HG02943 (cell line): ENCODE measurements around the gene BAZ1A.
"Not testable (repeated sequence)": the region's sequence is repeated elsewhere in the genome, so short reads cannot be mapped to it uniquely, and the experiment has no call there.

Source experiments
- ATAC-seq: cut with Tn5 transposase; IDR thresholded peaks from one replicate; pipeline ENCODE4 v1.9.1; 2021; ENCODE audit warnings: mild to moderate bottlenecking, low read depth, moderate library complexity; ENCODE audit not compliant: unreplicated experiment

The BAZ1A gene

GRCh38 chr14:34792598-34792997 is 82.6 kb downstream of the BAZ1A start:
- no peak for ATAC-seq

DNA sequence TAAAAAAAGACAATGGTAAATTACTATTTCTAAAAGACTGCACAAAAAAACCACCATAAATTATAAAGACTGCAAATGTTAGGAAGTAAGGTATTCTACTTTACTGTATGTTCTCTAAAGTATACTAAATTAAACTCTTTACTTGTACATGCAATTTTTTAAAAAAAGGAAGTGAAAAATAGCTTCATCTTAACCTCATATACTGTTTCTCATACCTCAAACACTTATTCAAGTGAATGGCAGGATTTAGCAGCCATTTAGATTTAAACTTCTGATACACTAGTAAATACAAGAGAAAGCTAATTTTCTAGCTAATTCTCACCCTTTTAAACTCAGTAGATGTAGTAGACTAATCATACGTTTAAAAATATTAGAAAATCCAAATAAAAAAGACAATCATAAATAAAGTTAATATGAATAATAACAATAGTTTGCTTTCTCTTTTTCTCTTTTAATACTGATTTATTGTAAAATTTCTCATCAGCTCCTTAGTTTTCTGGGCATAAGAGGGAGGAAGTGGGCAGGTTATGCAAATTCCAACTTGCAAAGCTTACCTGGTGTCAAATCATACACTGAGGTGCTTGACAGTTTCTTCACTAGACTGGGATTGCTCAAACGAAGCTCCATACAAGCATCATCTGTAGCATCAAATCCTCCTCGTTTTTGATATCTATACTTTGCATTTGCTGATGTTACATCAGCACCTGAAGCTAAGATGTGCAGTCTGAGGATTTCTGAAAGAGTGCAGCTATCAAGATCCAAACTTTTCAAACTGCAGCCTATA is 89.7 kb downstream of the BAZ1A start:
- no peak for ATAC-seq

DNA sequence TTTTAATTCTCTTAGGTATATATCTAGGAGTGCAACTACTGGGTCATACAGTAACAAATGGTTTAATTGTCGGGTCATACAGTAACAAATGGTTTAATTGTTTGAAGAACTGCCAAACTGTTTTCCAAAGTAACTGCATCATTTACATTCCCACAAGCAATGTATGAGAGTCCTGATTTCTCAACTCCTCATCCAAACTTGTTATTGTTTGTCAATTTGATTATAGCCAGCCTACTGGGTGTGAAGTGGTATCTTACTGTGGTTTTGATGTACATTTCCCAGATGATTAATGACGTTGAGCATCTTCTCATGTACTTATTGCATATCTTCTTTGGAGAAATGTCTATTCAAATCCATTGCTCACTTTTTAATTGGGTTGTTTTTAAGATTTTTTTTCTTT is 93.1 kb downstream of the BAZ1A start:
- no peak for ATAC-seq

DNA sequence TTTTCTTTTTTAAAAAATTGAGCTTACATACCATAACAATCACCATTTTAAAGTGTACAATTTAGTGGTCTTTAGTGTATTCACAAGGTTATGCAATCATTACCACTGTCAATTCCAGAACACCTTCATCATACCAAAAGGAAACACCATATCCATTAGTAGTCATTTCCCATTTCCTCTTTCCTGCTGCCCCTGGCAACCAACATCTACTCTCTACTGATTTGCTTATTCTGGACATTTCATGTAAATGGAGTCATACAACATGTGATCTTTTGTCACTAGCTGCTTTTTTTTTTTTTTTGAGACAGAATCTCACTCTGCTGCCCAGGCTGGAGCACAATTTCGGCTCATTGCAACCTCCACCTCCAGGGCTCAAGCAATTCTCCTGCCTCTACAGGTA is 93.9 kb downstream of the BAZ1A start:
- no peak for ATAC-seq

- no peak for ATAC-seq
These were observed 94.5 kb downstream of the BAZ1A start for GRCh38 chr14:34780646-34781045.

GRCh38 chr14:34778744-34779143 is 96.4 kb downstream of the BAZ1A start:
- ATAC-seq = no peak

DNA sequence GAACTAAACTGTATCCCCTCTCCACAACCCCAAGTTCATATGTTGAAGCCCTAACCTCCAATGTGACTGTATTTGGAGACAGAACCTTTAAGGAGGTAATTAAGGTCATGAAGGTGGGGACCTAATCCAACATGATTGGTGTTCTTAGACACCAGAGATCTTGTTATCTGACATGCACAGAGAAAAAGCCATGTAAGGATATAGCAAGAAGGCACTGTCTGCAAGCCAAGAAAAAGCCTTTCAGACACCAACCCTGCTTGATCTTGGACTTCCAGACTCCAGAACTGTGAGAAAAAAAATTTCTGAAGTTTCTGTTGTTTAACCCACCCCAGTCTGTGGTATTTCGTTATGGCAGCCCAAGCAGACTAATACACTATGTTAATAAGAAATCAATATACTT is 98.5 kb downstream of the BAZ1A start:
- no peak for ATAC-seq

GRCh38 chr14:34775922-34776321 is 99.2 kb downstream of the BAZ1A start:
- ATAC-seq = no peak

- no peak for ATAC-seq
These were observed 99.8 kb downstream of the BAZ1A start for GRCh38 chr14:34775342-34775741.

GRCh38 chr14:34770901-34771300 is 104.3 kb downstream of the BAZ1A start:
- no peak for ATAC-seq

- no peak for ATAC-seq
These were observed 108.6 kb downstream of the BAZ1A start for GRCh38 chr14:34766606-34767005.

GRCh38 chr14:34766060-34766459 is 109.1 kb downstream of the BAZ1A start:
- ATAC-seq = no peak

- no peak for ATAC-seq
These were observed 119.9 kb downstream of the BAZ1A start for GRCh38 chr14:34755215-34755614.

DNA sequence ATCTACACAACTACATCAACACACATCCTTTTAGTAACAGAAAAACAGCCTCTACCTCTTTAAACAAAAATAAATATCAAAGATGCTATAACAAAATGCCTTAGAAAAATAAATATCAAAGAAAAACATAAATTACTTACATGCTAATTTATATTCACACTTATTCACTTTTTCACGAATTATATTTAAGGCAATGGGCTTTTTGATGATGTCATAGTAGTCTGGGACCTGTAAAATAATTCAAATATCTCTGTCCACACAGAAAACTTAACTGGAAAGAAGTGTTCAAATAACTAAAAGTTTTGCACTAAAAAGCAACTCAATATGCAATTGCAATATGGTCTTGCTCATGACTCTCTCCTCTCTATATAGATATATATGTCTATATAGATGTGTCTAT is 120.5 kb downstream of the BAZ1A start:
- ATAC-seq = no peak

- no peak for ATAC-seq
These were observed 124.5 kb downstream of the BAZ1A start for GRCh38 chr14:34750670-34751069.

DNA sequence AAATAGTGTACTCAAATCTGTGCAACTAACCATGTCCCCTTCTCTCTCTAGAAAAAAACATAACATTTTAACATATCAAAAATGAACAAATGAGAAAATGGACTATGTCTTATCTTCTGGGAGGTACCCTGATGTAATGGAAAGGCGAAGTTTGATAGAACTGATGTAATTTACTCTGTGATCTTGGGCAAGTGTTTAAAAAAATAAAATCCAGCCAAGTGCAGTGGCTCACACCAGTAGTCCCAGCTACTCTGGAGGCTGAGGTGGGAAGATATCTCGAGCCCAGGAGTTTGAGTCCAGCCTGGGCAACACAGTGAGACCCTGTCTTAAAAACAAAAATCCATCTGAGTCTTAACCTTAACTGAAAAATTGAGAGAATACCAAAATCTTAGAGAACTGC is 124.9 kb downstream of the BAZ1A start:
- ATAC-seq = no peak

GRCh38 chr14:34749408-34749807 is 125.8 kb downstream of the BAZ1A start:
- no peak for ATAC-seq

DNA sequence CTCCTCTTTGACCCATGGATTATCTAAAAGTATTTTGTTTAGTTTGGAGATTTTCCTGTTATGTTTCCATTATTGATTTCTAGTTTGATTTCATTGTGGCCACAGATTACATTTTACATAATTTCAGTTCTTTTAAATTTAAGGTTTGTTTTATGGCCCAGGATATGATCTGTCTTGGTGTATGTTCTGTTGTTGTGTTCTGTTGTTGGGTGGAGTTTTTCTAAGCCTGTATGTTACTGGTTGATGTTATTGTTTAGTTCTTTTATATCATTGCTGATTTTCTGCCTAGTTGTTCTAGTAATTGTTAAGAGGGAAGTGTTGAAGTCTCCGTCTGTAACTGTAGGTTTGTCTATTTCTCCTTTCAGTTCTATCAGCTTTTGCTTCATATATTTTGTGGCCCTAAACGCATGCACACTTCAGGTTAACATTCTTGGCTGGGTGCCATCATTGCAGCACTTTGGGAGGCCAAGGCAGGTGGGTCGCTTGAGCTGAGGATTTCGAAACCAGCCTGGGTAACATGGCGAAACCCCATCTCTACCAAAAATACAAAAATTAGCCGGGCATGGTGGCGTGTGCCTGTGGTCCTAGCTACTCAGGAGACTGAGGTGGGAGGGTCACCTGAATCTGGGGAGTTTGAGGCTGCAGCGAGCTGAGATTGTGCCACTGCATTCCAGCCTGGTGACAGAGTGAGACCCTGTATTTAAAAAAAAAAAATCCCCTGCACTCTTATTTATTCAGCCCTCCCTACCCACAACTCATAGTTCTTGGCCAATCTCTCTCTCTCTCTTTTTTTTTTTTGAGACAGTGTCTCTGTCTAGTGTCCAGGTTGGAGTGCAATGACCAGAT is 132.7 kb downstream of the BAZ1A start:
- ATAC-seq = no peak

DNA sequence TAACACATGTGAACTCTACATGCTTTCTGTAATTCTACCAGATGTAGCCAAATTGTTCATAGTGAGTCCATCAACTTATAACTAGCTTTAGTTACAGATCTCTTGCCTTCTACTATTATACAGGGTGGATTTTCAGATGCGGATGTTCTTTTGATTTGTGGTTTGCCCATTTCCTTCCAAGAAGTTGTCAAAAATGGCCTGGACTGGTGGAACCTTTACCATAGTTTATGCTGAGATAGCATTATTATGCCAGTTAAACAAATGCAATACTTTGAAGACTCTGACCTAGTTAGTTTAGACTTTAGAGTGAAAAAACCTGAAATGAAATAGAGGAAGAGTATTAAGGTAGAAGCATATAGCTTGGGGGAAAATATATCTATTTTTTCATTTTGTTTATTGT is 133.3 kb downstream of the BAZ1A start:
- no peak for ATAC-seq

DNA sequence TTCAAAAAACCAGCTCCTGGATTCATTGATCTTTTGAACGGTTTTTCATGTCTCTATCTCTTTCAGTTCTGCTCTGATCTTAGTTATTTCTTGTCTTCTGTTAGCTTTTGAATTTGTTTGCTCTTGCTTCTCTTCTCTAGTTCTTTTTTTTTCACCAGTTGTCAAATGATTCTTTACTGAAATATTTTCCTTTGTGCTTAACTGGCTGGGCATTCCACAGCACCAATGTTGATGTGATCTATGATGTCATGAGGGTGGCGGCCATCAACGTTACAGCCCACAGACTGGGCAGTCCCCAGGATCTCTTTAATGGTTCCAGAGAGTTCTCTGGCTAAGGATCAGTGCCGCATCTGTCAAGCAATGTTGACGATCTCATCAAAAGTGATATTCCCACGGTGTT is 135.0 kb downstream of the BAZ1A start:
- ATAC-seq = not testable (repeated sequence)

- ATAC-seq = not testable (repeated sequence)
These were observed 138.1 kb downstream of the BAZ1A start for GRCh38 chr14:34737079-34737478.

DNA sequence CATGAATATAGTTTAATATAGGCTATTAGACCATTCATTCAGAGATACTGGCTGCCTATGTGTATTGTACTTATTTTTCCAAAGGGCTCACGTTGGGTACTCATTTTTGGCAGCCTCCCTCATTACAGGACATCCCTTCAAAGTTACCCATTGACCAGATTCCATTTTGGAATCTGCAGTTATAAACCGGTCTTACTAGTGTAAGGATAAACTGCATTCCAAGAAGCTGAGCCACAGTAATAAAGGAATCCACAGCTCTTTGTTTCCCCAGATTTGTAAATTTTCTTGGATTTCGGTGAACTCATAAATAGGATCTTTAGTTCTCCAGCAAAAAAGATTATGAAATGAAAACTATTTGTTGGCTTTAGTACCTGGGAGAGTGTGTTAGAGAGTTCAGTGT is 141.9 kb downstream of the BAZ1A start:
- no peak for ATAC-seq
